Stomach smooth muscle (tissue), 2 donors: ENCODE measurements around the gene CPNE8.

Experiments
- H3K27ac ChIP-seq: one replicate; pipeline ENCODE4 v1.7.0; 2013; ENCODE audit warnings: mild to moderate bottlenecking, low read length, inconsistent platforms
- H3K27me3 ChIP-seq, 2 donors: one replicate each; pipeline ENCODE4 v1.7.0; 2013; ENCODE audit warnings: low read length in 2 of 2; ENCODE audit not compliant: insufficient read depth in 2 of 2, control insufficient read depth in 1 of 2
- H3K36me3 ChIP-seq, 2 donors: one replicate each; pipeline ENCODE4 v1.7.0; 2013; ENCODE audit warnings: low read length in 2 of 2; ENCODE audit not compliant: control insufficient read depth in 2 of 2, insufficient read depth in 2 of 2
- H3K4me1 ChIP-seq: one replicate; pipeline ENCODE4 v1.7.0; 2013; ENCODE audit warnings: low read length; ENCODE audit not compliant: control insufficient read depth, insufficient read depth
- H3K4me3 ChIP-seq, 2 donors: one replicate each; pipeline ENCODE4 v1.7.0; 2013; ENCODE audit warnings: low read length in 2 of 2
- H3K9ac ChIP-seq, 2 donors: one replicate each; pipeline ENCODE4 v1.7.0; 2013; ENCODE audit warnings: low read length in 2 of 2, mild to moderate bottlenecking in 1 of 2
- H3K9me3 ChIP-seq, 2 donors: one replicate each; pipeline ENCODE4 v1.7.0; 2013; ENCODE audit warnings: low read length in 2 of 2; ENCODE audit not compliant: control insufficient read depth in 2 of 2
- donor health status: healthy.
- donor health status: Pancreatic carcinoma.

CPNE8 gene

GRCh38 chr12:38646146-38646545 is 259.2 kb downstream of the CPNE8 start:
- Histone ChIP-seq H3K4me1 (no peaks in the 10 kb centered on the region), H3K27me3 (no peaks in the 10 kb centered on the region), H3K9me3 (no peaks in the 10 kb centered on the region), H3K9ac (no peak overlapping the region), H3K27ac (no peak overlapping the region), H3K36me3 (no peaks in the 10 kb centered on the region), H3K4me3 (no peak overlapping the region)

DNA sequence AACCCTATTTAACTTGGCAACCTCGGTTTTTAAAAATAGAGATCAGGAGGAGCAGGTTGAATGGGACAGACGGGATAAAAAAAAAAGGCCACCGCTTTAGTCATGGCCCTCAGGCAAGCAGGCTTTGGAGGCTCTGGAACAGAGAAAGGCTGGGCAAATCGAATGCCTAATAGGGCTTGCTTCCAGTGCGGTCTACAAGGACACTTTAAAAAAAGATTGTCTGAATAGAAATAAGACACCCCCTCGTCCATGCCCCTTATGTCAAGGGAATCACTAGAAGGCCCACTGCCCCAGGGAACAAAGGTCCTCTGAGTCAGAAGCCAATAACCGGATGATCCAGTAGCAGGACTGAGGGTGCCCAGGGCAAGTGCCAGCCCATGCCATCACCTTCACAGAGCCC is 265.8 kb downstream of the CPNE8 start:
- H3K27me3 ChIP-seq = no peaks in the 10 kb centered on the region
- no peak overlapping the region for H3K27ac ChIP-seq
- no peaks in the 10 kb centered on the region for H3K36me3 ChIP-seq
- no peaks in the 10 kb centered on the region for H3K9me3 ChIP-seq
- no peak overlapping the region for H3K9ac ChIP-seq
- H3K4me1 ChIP-seq = no peaks in the 10 kb centered on the region
- no peak overlapping the region for H3K4me3 ChIP-seq

DNA sequence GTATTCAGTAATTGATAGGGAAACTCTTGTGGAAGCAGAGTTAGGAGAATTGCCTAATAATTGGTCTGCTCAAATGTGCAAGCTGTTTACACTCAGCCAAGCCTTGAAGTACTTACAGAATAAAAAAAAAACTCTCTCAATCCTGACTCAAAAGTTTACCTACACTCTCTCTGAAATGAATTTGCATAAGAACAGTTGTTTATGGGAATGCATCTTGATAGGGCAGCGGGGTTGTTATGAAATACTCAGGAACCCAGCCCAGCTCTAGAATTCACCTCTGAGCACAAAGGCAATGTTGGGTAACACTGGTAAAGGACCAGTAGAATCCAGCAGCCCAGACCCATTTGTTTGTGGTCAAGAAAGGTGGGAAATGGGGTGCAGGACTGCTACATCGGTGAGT is 267.0 kb downstream of the CPNE8 start:
- Histone ChIP-seq H3K27me3 (no peaks in the 10 kb centered on the region), H3K9me3 (no peaks in the 10 kb centered on the region), H3K36me3 (no peaks in the 10 kb centered on the region), H3K27ac (no peak overlapping the region), H3K4me3 (no peak overlapping the region), H3K4me1 (no peaks in the 10 kb centered on the region), H3K9ac (no peak overlapping the region)

DNA sequence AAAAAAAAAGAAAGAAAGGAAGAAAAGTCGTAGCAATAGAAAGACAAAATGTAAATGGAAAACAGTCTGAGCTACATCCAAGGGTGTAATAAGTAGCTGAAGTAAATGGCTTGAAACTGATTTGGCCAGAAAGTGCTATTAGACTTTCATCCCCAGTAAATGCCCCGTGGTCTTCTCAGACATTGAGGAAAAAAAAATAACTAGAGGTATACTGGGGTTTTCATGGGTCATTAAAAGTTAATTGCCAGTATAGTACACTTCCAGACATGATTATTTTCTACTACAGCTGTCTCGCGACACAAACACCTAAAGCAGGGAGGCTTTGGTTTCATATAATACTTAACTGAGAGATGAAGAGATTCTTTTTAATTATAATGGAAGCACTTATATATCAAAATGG is 271.9 kb downstream of the CPNE8 start:
- H3K27me3 ChIP-seq = no peaks in the 10 kb centered on the region
- no peak overlapping the region for H3K27ac ChIP-seq
- no peaks in the 10 kb centered on the region for H3K9me3 ChIP-seq
- H3K9ac ChIP-seq = no peak overlapping the region
- H3K4me1 ChIP-seq = no peaks in the 10 kb centered on the region
- H3K4me3 ChIP-seq = no peak overlapping the region
- H3K36me3 ChIP-seq = no peaks in the 10 kb centered on the region

DNA sequence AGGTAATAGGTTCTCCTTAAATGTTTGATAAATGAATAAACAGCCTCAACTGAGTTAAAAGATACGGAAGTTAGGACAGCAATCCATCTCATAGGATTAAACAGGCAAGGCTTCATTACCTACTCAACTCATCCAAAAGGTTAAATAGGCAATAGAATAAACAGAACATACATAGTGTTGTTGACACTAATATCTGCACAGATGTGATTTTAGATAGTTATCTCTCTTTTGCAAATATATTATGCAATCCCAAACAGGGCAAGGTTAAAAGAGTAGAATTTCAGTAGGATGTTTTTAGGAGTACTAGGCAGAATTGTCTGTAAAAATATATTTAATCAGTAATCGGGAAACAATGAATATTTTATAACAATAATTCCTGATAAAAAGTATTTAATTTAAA is 276.3 kb downstream of the CPNE8 start:
- no peak overlapping the region for H3K27ac ChIP-seq
- no peaks in the 10 kb centered on the region for H3K27me3 ChIP-seq
- H3K9ac ChIP-seq = no peak overlapping the region
- no peak overlapping the region for H3K4me3 ChIP-seq
- no peaks in the 10 kb centered on the region for H3K4me1 ChIP-seq
- no peaks in the 10 kb centered on the region for H3K9me3 ChIP-seq
- H3K36me3 ChIP-seq = no peaks in the 10 kb centered on the region

DNA sequence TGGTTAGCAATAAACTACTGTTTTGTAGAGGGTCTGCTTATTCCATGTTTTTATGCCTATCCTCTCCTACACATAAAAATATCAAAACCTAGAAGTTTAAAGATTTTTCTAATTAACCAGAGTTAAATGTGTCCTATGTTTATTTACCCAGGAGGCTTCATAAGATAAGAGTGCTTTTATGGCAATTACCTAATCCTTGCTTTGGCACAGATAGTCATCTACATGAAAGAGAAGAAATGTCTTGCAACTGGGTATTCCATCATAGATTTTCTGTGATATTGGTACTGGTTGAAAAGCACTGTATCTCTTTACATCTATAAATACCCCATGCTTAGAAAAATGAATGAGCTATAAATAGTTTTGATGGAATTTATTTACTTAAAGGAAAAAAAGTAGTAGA is 277.1 kb downstream of the CPNE8 start:
- Histone ChIP-seq H3K36me3 (no peaks in the 10 kb centered on the region), H3K27me3 (no peaks in the 10 kb centered on the region), H3K4me1 (no peaks in the 10 kb centered on the region), H3K9ac (no peak overlapping the region), H3K27ac (no peak overlapping the region), H3K4me3 (no peak overlapping the region), H3K9me3 (no peaks in the 10 kb centered on the region)

GRCh38 chr12:38625306-38625705 is 280.1 kb downstream of the CPNE8 start:
- Histone ChIP-seq H3K9me3 (no peaks in the 10 kb centered on the region), H3K36me3 (no peaks in the 10 kb centered on the region), H3K4me3 (no peak overlapping the region), H3K27me3 (no peaks in the 10 kb centered on the region), H3K27ac (no peak overlapping the region), H3K4me1 (no peaks in the 10 kb centered on the region), H3K9ac (no peak overlapping the region)

DNA sequence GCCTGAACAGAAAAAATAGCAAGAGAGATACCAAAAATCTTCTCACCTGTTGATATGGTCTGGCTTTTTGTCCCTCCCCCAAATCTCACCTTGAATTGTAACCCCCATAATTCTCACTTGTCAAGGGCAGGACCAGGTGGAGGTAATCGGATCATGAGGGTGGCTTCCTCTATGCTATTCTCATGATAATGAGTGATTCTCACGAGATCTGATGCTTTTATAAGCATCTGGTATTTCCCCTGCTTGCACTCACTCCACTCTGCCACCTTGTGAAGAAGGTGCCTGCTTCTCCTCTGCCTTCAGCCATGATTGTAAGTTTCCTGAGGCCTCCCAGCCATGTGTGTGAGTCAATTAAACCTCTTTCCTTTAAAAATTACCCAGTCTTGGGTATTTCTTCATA is 291.2 kb downstream of the CPNE8 start:
- Histone ChIP-seq H3K36me3 (no peaks in the 10 kb centered on the region), H3K9ac (no peak overlapping the region), H3K4me3 (no peak overlapping the region), H3K27ac (no peak overlapping the region), H3K4me1 (no peaks in the 10 kb centered on the region), H3K27me3 (no peaks in the 10 kb centered on the region), H3K9me3 (no peaks in the 10 kb centered on the region)

DNA sequence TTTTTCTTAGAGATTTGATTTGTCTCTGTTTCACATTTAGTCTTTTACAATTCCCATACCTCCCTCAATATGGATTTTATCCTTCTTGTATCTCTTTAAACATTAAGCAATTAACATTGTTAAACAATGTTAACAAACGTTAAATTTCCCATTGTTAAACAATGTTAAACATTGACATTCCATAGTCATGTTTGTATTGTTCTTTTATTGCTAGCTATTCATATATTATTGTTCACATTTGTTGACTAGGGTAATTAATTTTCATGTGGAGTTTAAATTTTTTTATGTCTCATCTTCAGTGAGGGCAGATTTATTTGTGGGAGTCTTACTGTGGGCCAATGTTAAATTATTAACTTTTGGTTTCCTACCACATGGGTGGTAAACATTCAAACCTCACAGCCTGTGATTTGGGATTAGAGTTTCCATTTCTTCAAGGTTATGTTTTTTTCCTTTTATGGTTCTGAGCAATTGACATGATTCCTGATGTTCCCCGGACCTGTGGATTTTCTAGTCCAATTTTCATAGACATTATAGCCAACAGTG is 294.5 kb downstream of the CPNE8 start:
- Histone ChIP-seq H3K4me1 (no peaks in the 10 kb centered on the region), H3K4me3 (no peak overlapping the region), H3K9me3 (no peaks in the 10 kb centered on the region), H3K36me3 (no peaks in the 10 kb centered on the region), H3K27me3 (no peaks in the 10 kb centered on the region), H3K9ac (no peak overlapping the region), H3K27ac (no peak overlapping the region)

DNA sequence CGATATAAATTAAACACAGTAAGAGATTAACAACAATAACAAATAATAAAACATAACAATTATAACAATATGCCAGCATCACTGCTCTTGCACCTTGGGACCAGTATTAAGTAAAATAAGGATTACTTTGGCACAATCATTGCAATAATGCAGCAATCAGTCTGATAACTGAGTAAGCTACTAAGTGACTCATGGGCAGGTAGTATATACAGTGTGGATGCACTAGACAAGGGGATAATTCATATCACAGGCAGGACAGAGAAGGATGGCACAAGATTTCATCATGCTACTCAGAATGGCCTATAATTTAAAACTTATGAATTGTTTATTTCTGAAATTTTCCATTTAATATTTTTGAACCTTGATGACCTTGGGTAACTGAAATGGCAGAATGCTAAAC is 298.1 kb downstream of the CPNE8 start:
- Histone ChIP-seq H3K9me3 (no peaks in the 10 kb centered on the region), H3K9ac (no peak overlapping the region), H3K27ac (no peak overlapping the region), H3K27me3 (no peaks in the 10 kb centered on the region), H3K4me1 (no peaks in the 10 kb centered on the region), H3K4me3 (no peak overlapping the region), H3K36me3 (no peaks in the 10 kb centered on the region)
